ENCODE measurements around the gene AMIGO3. TPM values are rescaled to one million over a fixed set of nuclear protein-coding genes. Genes with fewer than 3 reads are reported as not detected.

Gene AMIGO3
- total and polyA plus RNA-seq, 4 donors, result 0.11 to 1.1 TPM; not detected in 2

DNA sequence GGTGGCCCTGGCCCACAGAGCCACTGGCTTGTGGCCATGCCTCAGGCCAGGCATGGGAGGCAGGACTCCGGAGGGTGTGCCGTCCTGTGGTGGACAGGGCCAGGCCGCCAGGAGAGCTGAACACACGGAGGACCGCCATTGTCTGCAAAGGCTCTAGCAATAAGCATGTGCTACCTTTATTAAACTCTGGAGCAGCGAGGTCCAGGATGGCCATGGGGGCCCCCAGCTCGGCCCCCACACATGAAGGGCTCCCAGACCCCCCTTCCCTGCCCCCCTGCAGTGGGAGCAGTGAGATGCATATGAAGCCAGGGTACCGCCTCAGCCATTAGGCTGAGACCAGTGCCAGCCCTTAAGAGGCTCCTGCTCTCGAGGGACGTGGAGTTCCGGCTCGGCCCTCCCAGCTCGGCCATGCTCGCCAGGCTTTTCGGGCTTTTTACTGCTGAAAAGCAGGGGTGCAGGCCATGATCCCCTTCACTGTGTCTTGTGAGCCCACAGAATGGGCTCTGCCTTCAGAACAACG lies 2.7 kb downstream of the AMIGO3 start (continued):
- TF ChIP-seq, protein P1, sequence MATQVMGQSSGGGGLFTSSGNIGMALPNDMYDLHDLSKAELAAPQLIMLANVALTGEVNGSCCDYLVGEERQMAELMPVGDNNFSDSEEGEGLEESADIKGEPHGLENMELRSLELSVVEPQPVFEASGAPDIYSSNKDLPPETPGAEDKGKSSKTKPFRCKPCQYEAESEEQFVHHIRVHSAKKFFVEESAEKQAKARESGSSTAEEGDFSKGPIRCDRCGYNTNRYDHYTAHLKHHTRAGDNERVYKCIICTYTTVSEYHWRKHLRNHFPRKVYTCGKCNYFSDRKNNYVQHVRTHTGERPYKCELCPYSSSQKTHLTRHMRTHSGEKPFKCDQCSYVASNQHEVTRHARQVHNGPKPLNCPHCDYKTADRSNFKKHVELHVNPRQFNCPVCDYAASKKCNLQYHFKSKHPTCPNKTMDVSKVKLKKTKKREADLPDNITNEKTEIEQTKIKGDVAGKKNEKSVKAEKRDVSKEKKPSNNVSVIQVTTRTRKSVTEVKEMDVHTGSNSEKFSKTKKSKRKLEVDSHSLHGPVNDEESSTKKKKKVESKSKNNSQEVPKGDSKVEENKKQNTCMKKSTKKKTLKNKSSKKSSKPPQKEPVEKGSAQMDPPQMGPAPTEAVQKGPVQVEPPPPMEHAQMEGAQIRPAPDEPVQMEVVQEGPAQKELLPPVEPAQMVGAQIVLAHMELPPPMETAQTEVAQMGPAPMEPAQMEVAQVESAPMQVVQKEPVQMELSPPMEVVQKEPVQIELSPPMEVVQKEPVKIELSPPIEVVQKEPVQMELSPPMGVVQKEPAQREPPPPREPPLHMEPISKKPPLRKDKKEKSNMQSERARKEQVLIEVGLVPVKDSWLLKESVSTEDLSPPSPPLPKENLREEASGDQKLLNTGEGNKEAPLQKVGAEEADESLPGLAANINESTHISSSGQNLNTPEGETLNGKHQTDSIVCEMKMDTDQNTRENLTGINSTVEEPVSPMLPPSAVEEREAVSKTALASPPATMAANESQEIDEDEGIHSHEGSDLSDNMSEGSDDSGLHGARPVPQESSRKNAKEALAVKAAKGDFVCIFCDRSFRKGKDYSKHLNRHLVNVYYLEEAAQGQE (IDR thresholded peaks at IDR 0.05), result no peak
- TF ChIP-seq, protein P2, sequence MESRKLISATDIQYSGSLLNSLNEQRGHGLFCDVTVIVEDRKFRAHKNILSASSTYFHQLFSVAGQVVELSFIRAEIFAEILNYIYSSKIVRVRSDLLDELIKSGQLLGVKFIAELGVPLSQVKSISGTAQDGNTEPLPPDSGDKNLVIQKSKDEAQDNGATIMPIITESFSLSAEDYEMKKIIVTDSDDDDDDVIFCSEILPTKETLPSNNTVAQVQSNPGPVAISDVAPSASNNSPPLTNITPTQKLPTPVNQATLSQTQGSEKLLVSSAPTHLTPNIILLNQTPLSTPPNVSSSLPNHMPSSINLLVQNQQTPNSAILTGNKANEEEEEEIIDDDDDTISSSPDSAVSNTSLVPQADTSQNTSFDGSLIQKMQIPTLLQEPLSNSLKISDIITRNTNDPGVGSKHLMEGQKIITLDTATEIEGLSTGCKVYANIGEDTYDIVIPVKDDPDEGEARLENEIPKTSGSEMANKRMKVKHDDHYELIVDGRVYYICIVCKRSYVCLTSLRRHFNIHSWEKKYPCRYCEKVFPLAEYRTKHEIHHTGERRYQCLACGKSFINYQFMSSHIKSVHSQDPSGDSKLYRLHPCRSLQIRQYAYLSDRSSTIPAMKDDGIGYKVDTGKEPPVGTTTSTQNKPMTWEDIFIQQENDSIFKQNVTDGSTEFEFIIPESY (IDR thresholded peaks at IDR 0.05), result no peak
- TF ChIP-seq, protein P3, sequence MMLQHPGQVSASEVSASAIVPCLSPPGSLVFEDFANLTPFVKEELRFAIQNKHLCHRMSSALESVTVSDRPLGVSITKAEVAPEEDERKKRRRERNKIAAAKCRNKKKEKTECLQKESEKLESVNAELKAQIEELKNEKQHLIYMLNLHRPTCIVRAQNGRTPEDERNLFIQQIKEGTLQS (IDR thresholded peaks at IDR 0.05), result no peak
- TF ChIP-seq HNF4A (conservative IDR thresholded peaks at IDR 0.05), result no peak
- no peak for TF ChIP-seq GABPA (IDR thresholded peaks at IDR 0.05 in 1 of 2, conservative IDR thresholded peaks at IDR 0.05 in 1 of 2)

DNA sequence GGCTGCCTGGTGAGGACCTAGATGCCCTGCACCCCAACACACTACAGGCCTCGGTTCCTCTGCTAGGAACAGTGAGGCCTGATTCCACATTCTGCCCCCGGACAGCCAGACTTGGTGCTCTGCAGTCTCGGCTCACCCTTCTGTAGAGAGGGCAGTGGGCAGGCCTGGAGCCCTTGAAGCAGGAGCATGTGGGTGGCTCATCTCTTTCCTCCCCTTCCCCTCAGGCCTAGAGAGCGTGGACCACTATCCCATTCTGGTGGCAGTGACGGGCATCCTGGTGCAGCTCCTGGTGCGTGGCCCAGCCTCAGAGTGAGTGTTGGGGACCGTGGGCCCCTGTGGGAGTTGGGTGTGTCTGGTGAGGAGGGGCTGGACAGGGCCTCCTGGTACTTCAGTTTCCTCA lies 3.3 kb downstream of the AMIGO3 start:
- TF ChIP-seq GABPA (IDR thresholded peaks at IDR 0.05 in 1 of 2, conservative IDR thresholded peaks at IDR 0.05 in 1 of 2) (no peak), FOXA1 (IDR thresholded peaks at IDR 0.05) (no peak), HNF4A (conservative IDR thresholded peaks at IDR 0.05) (no peak), SP1 (IDR thresholded peaks at IDR 0.05) (no peak), TAF1 (conservative IDR thresholded peaks at IDR 0.05) (no peak)
- TF ChIP-seq, protein P4, sequence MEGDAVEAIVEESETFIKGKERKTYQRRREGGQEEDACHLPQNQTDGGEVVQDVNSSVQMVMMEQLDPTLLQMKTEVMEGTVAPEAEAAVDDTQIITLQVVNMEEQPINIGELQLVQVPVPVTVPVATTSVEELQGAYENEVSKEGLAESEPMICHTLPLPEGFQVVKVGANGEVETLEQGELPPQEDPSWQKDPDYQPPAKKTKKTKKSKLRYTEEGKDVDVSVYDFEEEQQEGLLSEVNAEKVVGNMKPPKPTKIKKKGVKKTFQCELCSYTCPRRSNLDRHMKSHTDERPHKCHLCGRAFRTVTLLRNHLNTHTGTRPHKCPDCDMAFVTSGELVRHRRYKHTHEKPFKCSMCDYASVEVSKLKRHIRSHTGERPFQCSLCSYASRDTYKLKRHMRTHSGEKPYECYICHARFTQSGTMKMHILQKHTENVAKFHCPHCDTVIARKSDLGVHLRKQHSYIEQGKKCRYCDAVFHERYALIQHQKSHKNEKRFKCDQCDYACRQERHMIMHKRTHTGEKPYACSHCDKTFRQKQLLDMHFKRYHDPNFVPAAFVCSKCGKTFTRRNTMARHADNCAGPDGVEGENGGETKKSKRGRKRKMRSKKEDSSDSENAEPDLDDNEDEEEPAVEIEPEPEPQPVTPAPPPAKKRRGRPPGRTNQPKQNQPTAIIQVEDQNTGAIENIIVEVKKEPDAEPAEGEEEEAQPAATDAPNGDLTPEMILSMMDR (IDR thresholded peaks at IDR 0.05; ENCODE audit: low read depth, low read length, missing input control), result no peak
- TF ChIP-seq, protein P3 (IDR thresholded peaks at IDR 0.05), result no peak
- Histone ChIP-seq H3K4me3 (ENCODE audit: low read depth in 1 of 3, low read length in 3 of 3) (no peak overlapping the region), H3K27ac (ENCODE audit: low read depth in 1 of 2, low read length in 2 of 2) (no peak overlapping the region), H3K9me3 (ENCODE audit: control insufficient read depth in 4 of 4, low read length in 3 of 4) (no peaks in the 10 kb centered on the region), H3K36me3 (ENCODE audit: control insufficient read depth in 4 of 4, insufficient read depth in 3 of 4, low read depth in 1 of 4, low read length in 3 of 4) (peaks cover 6 to 68% (median 23%) of the 10 kb centered on the region in 4 donors), H3K27me3 (ENCODE audit: control insufficient read depth in 4 of 4, insufficient read depth in 4 of 4, low read length in 3 of 4) (no peaks in the 10 kb centered on the region), H3K4me1 (ENCODE audit: control insufficient read depth in 4 of 4, insufficient read depth in 4 of 4, low read length in 3 of 4) (peaks cover 2 to 14% (median 7%) of the 10 kb centered on the region in 4 donors), H3K9ac (ENCODE audit: low read depth in 1 of 2, low read length in 2 of 2) (no peak overlapping the region)
- no peak for DNase-seq (ENCODE audit: low spot score)
- 96% methylated on average over 7 of the region's 7 CpGs for WGBS

DNA sequence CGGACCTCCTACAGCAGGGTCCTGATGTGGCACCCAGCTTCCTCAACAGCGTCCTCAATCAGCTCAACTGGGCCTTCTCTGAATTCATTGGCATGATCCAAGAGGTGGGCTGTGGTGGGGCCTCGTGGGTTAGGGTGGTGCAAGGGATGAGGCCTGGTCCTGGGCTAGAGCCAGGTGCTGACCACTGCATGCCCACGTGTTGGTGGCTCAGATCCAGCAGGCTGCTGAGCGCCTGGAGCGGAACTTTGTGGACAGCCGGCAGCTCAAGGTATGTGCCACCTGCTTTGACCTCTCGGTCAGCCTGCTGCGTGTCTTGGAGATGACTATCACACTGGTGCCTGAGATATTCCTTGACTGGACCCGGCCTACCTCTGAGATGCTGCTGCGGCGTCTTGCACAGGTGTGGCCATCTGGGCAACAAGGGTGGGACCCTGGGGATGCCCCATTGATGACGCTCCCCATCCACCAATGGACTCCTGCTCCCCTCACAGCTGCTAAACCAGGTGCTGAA lies 3.8 kb downstream of the AMIGO3 start:
- no peak overlapping the region for H3K9ac ChIP-seq (ENCODE audit: low read depth in 1 of 2, low read length in 2 of 2)
- no peaks in the 10 kb centered on the region for H3K27me3 ChIP-seq (ENCODE audit: control insufficient read depth in 4 of 4, insufficient read depth in 4 of 4, low read length in 3 of 4)
- 92% methylated on average over 13 of the region's 13 CpGs for WGBS
- peaks cover 2 to 14% (median 7%) of the 10 kb centered on the region in 4 donors for H3K4me1 ChIP-seq (ENCODE audit: control insufficient read depth in 4 of 4, insufficient read depth in 4 of 4, low read length in 3 of 4)
- H3K36me3 ChIP-seq (ENCODE audit: control insufficient read depth in 4 of 4, insufficient read depth in 3 of 4, low read depth in 1 of 4, low read length in 3 of 4), result peaks cover 6 to 63% (median 23%) of the 10 kb centered on the region in 4 donors
- no peak overlapping the region for H3K27ac ChIP-seq (ENCODE audit: low read depth in 1 of 2, low read length in 2 of 2)
- H3K9me3 ChIP-seq (ENCODE audit: control insufficient read depth in 4 of 4, low read length in 3 of 4), result no peaks in the 10 kb centered on the region
- H3K4me3 ChIP-seq (ENCODE audit: low read depth in 1 of 3, low read length in 3 of 3), result no peak overlapping the region
- DNase-seq (ENCODE audit: low spot score), result no peak
- TF ChIP-seq RAD21 (IDR thresholded peaks at IDR 0.05) (no peak), FOXA1 (IDR thresholded peaks at IDR 0.05) (no peak), HNF4A (conservative IDR thresholded peaks at IDR 0.05) (no peak), EGR1 (IDR thresholded peaks at IDR 0.05; ENCODE audit: low read depth in 2 of 2) (no peak), JUND (IDR thresholded peaks at IDR 0.05) (no peak), FOXA2 (IDR thresholded peaks at IDR 0.05) (no peak)
- TF ChIP-seq, protein P3 (IDR thresholded peaks at IDR 0.05), result no peak
- TF ChIP-seq, protein P5, sequence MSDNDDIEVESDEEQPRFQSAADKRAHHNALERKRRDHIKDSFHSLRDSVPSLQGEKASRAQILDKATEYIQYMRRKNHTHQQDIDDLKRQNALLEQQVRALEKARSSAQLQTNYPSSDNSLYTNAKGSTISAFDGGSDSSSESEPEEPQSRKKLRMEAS (IDR thresholded peaks at IDR 0.05), result no peak
- TF ChIP-seq, protein P2 (IDR thresholded peaks at IDR 0.05), result no peak
- TF ChIP-seq, protein P4 (IDR thresholded peaks at IDR 0.05; ENCODE audit: low read depth, low read length, missing input control), result no peak
